Adrenal gland (tissue), 12 donors: ENCODE results near the gene C1QTNF12. TPM values are rescaled to one million over a fixed set of nuclear protein-coding genes. Genes with fewer than 3 reads are reported as not detected.
A peak's percentile ranks its signal among the peaks of the same experiment; 100 is the strongest.

Source experiments
- DNase-seq, 7 donors: peaks; one replicate each; pipeline ENCODE4 v3.0.0-alpha.2; 2019 to 2020
- H3K27ac ChIP-seq, 5 donors: fragments of 200-600 bp; sonication (generic) in 4 of 5; 1 replicate in 3 of 5; 2 replicates in 2 of 5; pipeline versions ENCODE4 v1.5.1 to v1.8.0; 2016 to 2020; ENCODE audit warnings: mild to moderate bottlenecking in 1 of 5
- H3K27me3 ChIP-seq: fragments of 200-600 bp; 2 replicates; pipeline ENCODE4 v1.8.0; 2021
- H3K36me3 ChIP-seq, 2 donors: fragments of 200-600 bp; replicated peaks in 1 of 2; 1 replicate in 1 of 2; 2 replicates in 1 of 2; pipeline versions ENCODE4 v1.5.1 to v1.8.0; 2018 to 2022
- H3K4me1 ChIP-seq, 2 donors: fragments of 200-600 bp; replicated peaks in 1 of 2; 1 replicate in 1 of 2; 2 replicates in 1 of 2; pipeline versions ENCODE4 v1.5.1 to v1.8.0; 2018 to 2021
- H3K4me3 ChIP-seq, 4 donors: fragments of 200-600 bp; sonication (generic) in 3 of 4; one replicate each; pipeline ENCODE4 v1.5.1; 2016 to 2018
- H3K9me3 ChIP-seq, 3 donors: fragments of 200-600 bp; sonication (generic) in 1 of 3; replicated peaks in 1 of 3; 1 replicate in 2 of 3; 2 replicates in 1 of 3; pipeline versions ENCODE4 v1.5.1 to v1.8.0; 2016 to 2021
- POLR2A ChIP-seq, 2 donors: fragments of 450-650 bp; IDR thresholded peaks; one replicate each; pipeline ENCODE4 v1.6.1; 2017; ENCODE audit warnings: antibody characterized with exemption in 2 of 2, mild to moderate bottlenecking in 2 of 2, moderate library complexity in 1 of 2
- WGBS, 4 donors: extraction: QIAGEN DNeasy Blood & Tissue Kit in 2 of 4; methylation state at CpG; one replicate each; pipeline versions ENCODE4 v1.1.5 to v1.1.7; 2013 to 2017; 5-methylcytosine and 5-hydroxymethylcytosine counted together
- intact Hi-C, 2 donors: fragments of 100-400 bp; cut with DNase I; formaldehyde crosslinking; loops; one replicate each; pipeline versions ENCODE4 v1.14.1 to v1.15.0; 2022 to 2023
- polyA plus RNA-seq, 3 donors: library from polyadenylated mRNA; stranded (reverse); fragments of 200-250 nt in 2 of 3; fragments of 350-450 nt in 1 of 3; fragmentation: Illumina TruSeq in 1 of 3; extraction: RNeasy Lipid Tissue Mini Kit (QIAGEN cat#74804) in 1 of 3; gene quantifications; one replicate each; pipeline ENCODE4 v1.2.3, GENCODE V29; 2013 to 2014
- total RNA-seq, 9 donors: library from RNA; depleted of rRNA in 4 of 9; stranded (reverse); fragments of >200 nt in 4 of 9; fragments of 120-200 nt in 1 of 9; fragmentation: NEBNext Ultra II Directional in 1 of 9; extraction: Animal tissue kit (Norgen Biotek cat#: 25700) in 1 of 9; gene quantifications; one replicate each; pipeline versions ENCODE4 v1.1.0 to v1.2.4, GENCODE V29; 2013 to 2023
- TF ChIP-seq, protein P1 (sequence below), 6 experiments: fragments of 450-650 bp in 4 of 6; fragments of 200-600 bp in 2 of 6; sonication (generic) in 1 of 6; IDR thresholded peaks; 1 replicate in 5 of 6; 2 replicates in 1 of 6; pipeline versions ENCODE4 v1.5.1 to v1.8.0; 2016 to 2021; ENCODE audit warnings: antibody characterized with exemption in 6 of 6, mild to moderate bottlenecking in 2 of 6, moderate library complexity in 1 of 6
- donor health status: healthy with polysubstance abuse.
- donor health status: Bipolar disorder and iron deficiency.
- donor health status: DM: yes; HTN: yes; CAD: no.
- donor health status: DM: no; HTN: no; CAD: no.
- donor health status: DM: no; HTN: no; CAD: no.
- donor health status: DM: yes; HTN: yes; CAD: no.

Gene C1QTNF12
- total and polyA plus RNA-seq, 12 donors: 0.28 to 4.3 (median 1.3) TPM; not detected in 3

DNA sequence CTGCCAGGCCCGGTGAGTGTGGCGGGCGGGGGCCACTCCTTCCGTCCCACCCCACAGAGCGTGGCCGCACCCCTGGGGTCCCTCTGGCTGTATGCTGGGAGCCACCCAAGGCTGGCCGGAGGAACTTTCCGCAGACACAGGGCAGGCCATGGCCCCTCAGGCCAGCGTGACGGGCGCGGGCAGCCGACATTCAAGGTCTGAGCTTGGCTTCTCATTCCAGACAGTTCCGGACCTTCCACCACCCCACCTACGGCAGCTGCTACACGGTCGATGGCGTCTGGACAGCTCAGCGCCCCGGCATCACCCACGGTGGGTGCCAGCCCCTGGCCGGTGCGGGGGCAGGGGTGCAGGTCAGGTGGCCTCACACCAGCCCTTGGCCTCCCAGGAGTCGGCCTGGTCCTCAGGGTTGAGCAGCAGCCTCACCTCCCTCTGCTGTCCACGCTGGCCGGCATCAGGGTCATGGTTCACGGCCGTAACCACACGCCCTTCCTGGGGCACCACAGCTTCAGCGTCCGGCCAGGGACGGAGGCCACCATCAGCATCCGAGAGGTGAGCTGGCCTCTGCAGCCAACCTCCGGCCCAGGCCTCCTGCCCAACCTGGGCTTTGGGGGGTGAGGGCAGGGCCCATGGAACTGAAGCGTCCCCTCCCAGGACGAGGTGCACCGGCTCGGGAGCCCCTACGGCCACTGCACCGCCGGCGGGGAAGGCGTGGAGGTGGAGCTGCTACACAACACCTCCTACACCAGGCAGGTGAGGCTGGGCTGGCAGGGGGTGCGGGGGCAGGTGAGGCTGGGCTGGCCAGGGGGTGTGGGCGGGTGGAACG lies 41.0 kb upstream of the C1QTNF12 start:
- Histone ChIP-seq H3K27ac (no peak overlapping the region), H3K4me1 (no peaks in the 10 kb centered on the region), H3K27me3 (peaks cover 18% of the 10 kb centered on the region), H3K36me3 (no peaks in the 10 kb centered on the region), H3K9me3 (no peaks in the 10 kb centered on the region), H3K4me3 (no peak overlapping the region)
- DNase-seq: peak in 1 of 7 donors; percentile 6
- TF ChIP-seq, protein P1, sequence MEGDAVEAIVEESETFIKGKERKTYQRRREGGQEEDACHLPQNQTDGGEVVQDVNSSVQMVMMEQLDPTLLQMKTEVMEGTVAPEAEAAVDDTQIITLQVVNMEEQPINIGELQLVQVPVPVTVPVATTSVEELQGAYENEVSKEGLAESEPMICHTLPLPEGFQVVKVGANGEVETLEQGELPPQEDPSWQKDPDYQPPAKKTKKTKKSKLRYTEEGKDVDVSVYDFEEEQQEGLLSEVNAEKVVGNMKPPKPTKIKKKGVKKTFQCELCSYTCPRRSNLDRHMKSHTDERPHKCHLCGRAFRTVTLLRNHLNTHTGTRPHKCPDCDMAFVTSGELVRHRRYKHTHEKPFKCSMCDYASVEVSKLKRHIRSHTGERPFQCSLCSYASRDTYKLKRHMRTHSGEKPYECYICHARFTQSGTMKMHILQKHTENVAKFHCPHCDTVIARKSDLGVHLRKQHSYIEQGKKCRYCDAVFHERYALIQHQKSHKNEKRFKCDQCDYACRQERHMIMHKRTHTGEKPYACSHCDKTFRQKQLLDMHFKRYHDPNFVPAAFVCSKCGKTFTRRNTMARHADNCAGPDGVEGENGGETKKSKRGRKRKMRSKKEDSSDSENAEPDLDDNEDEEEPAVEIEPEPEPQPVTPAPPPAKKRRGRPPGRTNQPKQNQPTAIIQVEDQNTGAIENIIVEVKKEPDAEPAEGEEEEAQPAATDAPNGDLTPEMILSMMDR (IDR thresholded peaks at IDR 0.05): no peak
- TF ChIP-seq POLR2A (IDR thresholded peaks at IDR 0.05): no peak
- 63 to 74% (median 68%) methylated on average over 18 to 46 of the region's 46 CpGs; no CpG with 5 or more reads in 1 of the 4 donors for WGBS, 4 donors
- intact Hi-C loops: no loop called here

DNA sequence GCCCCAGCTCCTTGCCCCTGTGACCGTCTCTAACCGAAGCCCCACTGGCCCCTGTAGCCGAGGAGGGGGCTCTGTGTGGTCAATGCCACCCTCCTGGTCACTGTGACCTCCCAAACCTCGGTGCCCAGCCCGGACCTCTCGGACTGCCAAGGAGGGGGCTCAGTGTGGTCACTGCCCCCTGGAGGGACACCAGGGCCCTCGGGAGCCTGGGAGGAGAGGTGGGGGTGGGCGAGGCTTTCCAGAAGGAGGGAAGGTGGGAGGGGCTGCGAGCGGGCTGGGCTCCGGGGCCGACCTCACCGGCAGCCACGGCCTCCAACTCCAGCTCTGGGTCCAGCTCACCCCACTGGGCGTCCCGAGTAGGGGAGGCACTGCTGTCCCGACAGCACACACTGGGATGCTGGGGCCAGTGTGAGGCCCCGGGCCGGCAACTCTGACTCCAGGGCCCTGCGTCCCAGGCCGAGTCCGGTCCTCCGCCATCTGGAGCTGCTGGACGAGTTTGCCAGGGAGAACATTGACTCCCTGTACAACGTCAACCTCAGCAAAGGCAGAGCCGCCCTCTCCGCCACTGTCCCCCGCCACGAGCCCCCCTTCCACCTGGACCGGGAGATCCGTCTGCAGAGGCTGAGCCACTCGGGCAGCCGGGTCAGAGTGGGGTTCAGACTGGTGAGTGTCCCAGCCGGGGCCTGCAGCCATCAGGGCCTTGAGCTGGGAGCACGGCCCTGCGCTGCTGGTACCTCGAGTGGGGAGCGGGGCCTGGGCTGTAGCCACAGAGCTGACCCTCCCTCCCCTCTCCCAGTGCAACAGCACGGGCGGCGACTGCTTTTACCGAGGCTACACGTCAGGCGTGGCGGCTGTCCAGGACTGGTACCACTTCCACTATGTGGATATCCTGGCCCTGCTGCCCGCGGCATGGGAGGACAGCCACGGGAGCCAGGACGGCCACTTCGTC lies 40.1 kb upstream of the C1QTNF12 start:
- Histone ChIP-seq H3K4me1 (peaks cover under 1 to 8% of the 10 kb centered on the region in 2 donors), H3K9me3 (no peaks in the 10 kb centered on the region), H3K4me3 (no peak overlapping the region), H3K27ac (no peak overlapping the region), H3K27me3 (peaks cover 18% of the 10 kb centered on the region), H3K36me3 (no peaks in the 10 kb centered on the region)
- WGBS, 4 donors: 41 to 64% (median 60%) methylated on average over 9 to 50 of the region's 50 CpGs
- DNase-seq: peak in 1 of 7 donors; percentile 5
- TF ChIP-seq, protein P1 (IDR thresholded peaks at IDR 0.05): no peak
- TF ChIP-seq POLR2A (IDR thresholded peaks at IDR 0.05): no peak
- intact Hi-C loops: no loop called here

DNA sequence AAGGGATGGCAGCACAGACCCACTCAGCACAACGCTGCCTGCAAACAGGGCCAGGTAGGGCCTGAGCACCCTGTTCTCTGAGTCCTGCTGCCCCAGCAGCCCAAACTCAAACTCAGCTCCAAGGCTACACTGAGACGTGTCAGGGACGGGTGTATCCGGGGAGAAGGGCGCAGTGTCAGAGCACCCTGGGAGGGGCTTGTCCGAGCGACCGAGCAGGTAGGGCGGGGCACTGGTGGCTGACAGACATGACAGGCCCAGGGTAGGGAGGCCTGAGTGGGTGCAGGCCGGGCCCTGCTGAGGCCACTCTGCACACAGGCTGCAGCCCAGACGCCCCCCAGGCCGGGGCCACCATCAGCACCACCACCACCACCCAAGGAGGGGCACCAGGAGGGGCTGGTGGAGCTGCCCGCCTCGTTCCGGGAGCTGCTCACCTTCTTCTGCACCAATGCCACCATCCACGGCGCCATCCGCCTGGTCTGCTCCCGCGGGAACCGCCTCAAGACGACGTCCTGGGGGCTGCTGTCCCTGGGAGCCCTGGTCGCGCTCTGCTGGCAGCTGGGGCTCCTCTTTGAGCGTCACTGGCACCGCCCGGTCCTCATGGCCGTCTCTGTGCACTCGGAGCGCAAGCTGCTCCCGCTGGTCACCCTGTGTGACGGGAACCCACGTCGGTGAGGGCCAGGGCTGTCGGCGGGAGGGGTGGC lies 39.2 kb upstream of the C1QTNF12 start:
- Histone ChIP-seq H3K9me3 (no peaks in the 10 kb centered on the region), H3K4me1 (peaks cover 4 to 16% of the 10 kb centered on the region in 2 donors), H3K36me3 (no peaks in the 10 kb centered on the region), H3K27ac (no peak overlapping the region), H3K27me3 (peaks cover 18% of the 10 kb centered on the region), H3K4me3 (no peak overlapping the region)
- DNase-seq: no peak
- WGBS, 4 donors: 67 to 73% (median 71%) methylated on average over 14 to 37 of the region's 37 CpGs
- TF ChIP-seq POLR2A (IDR thresholded peaks at IDR 0.05): no peak
- intact Hi-C loops: no loop called here

DNA sequence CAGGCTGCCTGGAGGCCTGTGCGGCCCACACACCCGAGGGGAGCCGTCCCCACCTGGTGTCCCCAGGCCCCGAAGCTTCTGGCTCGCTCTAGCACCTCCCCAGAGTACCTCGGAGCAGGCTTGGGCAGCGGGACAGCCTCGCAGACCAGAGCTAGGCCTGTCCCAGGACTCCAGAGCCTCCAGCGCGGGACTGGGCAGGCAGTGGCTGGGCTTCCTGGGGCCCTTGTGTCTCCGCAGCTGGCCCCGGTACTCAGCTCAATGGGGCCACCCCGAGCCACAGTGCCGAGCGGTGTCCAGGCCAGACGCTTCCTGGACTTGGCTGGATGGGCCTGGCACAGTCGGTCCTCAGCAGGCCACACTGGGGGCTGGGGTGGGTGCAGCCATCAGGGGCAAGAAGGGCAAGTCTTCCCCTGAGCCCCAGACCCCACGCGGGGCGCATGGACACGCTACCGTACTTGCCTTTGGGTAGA lies 38.6 kb upstream of the C1QTNF12 start:
- Histone ChIP-seq H3K4me1 (peaks cover 4 to 16% of the 10 kb centered on the region in 2 donors), H3K4me3 (no peak overlapping the region), H3K27ac (no peak overlapping the region), H3K27me3 (peaks cover 18% of the 10 kb centered on the region), H3K36me3 (no peaks in the 10 kb centered on the region), H3K9me3 (no peaks in the 10 kb centered on the region)
- intact Hi-C loops: no loop called here
- 60 to 94% (median 91%) methylated on average over 2 to 22 of the region's 22 CpGs for WGBS, 4 donors
- TF ChIP-seq, protein P1 (IDR thresholded peaks at IDR 0.05): no peak
- no peak for TF ChIP-seq POLR2A (IDR thresholded peaks at IDR 0.05)
- no peak for DNase-seq
